Panc1 (cell line): ENCODE results near the gene EIF4ENIF1. TPM values are rescaled to one million over a fixed set of nuclear protein-coding genes. Genes with fewer than 3 reads are reported as not detected.
"Not testable (repeated sequence)": the region's sequence is repeated elsewhere in the genome, so short reads cannot be mapped to it uniquely, and the experiment has no call there.

Experiments
- ATAC-seq: fragments of 200-7000 bp; cut with Tn5 transposase; 2 replicates; pipeline ENCODE4 v1.9.1; 2020; ENCODE audit warnings: mild to moderate bottlenecking, moderate library complexity
- BruUV-seq: library from RNA; stranded (reverse); fragments of 400-500 nt; replicated peaks from 2 replicates; lab custom pipeline; 2021; lab: Mats Ljungman, UMichigan
- CTCF ChIA-PET: fragments of 300-600 bp; sonication (Branson Sonifier 250); formaldehyde crosslinking; loops from one replicate; lab custom pipeline; 2022; ENCODE audit warnings: antibody characterized with exemption; lab: Charles Lee
- POLR2A ChIA-PET: fragments of 300-600 bp; sonication (Branson Sonifier 250); formaldehyde crosslinking; loops from one replicate; lab custom pipeline; 2022; ENCODE audit warnings: antibody characterized with exemption; lab: Charles Lee
- DNase-seq: peaks from one replicate; pipeline ENCODE4 v3.0.0-alpha.2; 2010; ENCODE audit warnings: low read depth, low spot score
- H3K27ac ChIP-seq: 2 replicates; pipeline ENCODE4 v1.5.1; 2011; ENCODE audit warnings: mild to moderate bottlenecking, low read length, inconsistent platforms
- H3K27me3 ChIP-seq: fragments of 200-500 bp; sonication (Bioruptor generic); 2 replicates; pipeline ENCODE4 v1.6.0; 2014; ENCODE audit warnings: low read length, inconsistent platforms; ENCODE audit not compliant: control insufficient read depth, insufficient read depth
- H3K36me3 ChIP-seq: fragments of 200-500 bp; sonication (Bioruptor generic); 2 replicates; pipeline ENCODE4 v1.5.1; 2014; ENCODE audit warnings: inconsistent platforms, mild to moderate bottlenecking, low read length, moderate library complexity; ENCODE audit not compliant: control insufficient read depth, insufficient read depth
- H3K4me1 ChIP-seq: 2 replicates; pipeline ENCODE4 v1.5.1; 2011; ENCODE audit warnings: inconsistent platforms, mild to moderate bottlenecking, low read length, moderate library complexity; ENCODE audit not compliant: control insufficient read depth, insufficient read depth
- H3K4me3 ChIP-seq, 2 experiments: 2 replicates each; pipeline ENCODE4 v1.5.1; 2011 to 2012; ENCODE audit warnings: low read depth in 2 of 2, low read length in 2 of 2, mild to moderate bottlenecking in 2 of 2, inconsistent platforms in 1 of 2, moderate library complexity in 1 of 2
- H3K9me3 ChIP-seq: fragments of 200-500 bp; sonication (Bioruptor generic); 2 replicates; pipeline ENCODE4 v1.5.1; 2014; ENCODE audit warnings: low read depth, mild to moderate bottlenecking, inconsistent platforms, low read length, moderate library complexity; ENCODE audit not compliant: control insufficient read depth, insufficient read depth
- POLR2AphosphoS5 ChIP-seq: IDR thresholded peaks from 2 replicates; pipeline ENCODE4 v1.6.1; 2012; ENCODE audit warnings: mild to moderate bottlenecking, low read depth, low read length, moderate library complexity
- SIN3A ChIP-seq: IDR thresholded peaks from 2 replicates; pipeline ENCODE4 v1.6.1; 2012; ENCODE audit warnings: low read depth, mild to moderate bottlenecking, low read length, moderate library complexity, borderline replicate concordance; ENCODE audit not compliant: insufficient read depth
- TCF7L2 ChIP-seq: IDR thresholded peaks from 2 replicates; pipeline ENCODE4 v1.6.1; 2011; ENCODE audit warnings: mild to moderate bottlenecking, low read depth, low read length, inconsistent platforms
- in situ Hi-C: cut with HindIII; loops from 2 replicates; pipeline ENCODE4 v1.10.0; 2016; ENCODE audit warnings: low sequenced_read_pairs, low pct_unique_long_range_greater_than_20kb
- intact Hi-C: fragments of 100-400 bp; cut with micrococcal nuclease; formaldehyde crosslinking; loops from one replicate; pipeline ENCODE4 v1.10.0; 2022; ENCODE audit not compliant: unreplicated experiment
- total RNA-seq: library from RNA; stranded (reverse); gene quantifications from one replicate; pipeline ENCODE4 v1.2.1, GENCODE V29; 2021; ENCODE audit not compliant: unreplicated experiment
- TF ChIP-seq, protein P1 (sequence below), 2 experiments: IDR thresholded peaks; 2 replicates each; pipeline ENCODE4 v1.6.1; 2011 to 2012; ENCODE audit warnings: low read depth in 2 of 2, control low read depth in 1 of 2, low read length in 1 of 2, mild to moderate bottlenecking in 1 of 2, moderate library complexity in 1 of 2; ENCODE audit not compliant: insufficient read depth in 1 of 2
- TF ChIP-seq, protein P2 (sequence below): fragments of 450-650 bp; IDR thresholded peaks from 2 replicates; pipeline ENCODE4 v1.5.1; 2017; ENCODE audit warnings: mild to moderate bottlenecking

EIF4ENIF1 gene
- total RNA-seq, 1 experiment from 2014 or later: 23.3 TPM

DNA sequence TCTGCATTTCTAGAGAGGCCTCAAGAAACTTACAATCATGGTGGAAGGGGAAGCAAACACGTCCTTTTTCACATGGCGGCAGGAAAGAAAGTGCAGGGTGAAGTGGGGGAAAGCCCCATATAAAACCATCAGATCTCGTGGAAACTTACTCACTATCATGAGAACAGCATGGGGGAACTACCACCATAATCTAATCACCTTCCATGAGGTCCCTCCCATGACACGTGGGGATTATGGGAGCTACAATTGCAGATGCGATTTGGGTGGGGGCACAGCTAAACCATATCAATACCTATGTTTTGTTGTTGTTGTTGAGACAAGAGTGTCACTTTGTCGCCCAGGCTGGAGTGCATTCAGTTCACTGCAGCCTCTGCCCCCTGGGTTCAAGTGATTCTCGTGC is 36.6 kb upstream of the EIF4ENIF1 start:
- Histone ChIP-seq H3K27ac (no peak overlapping the region), H3K9me3 (no peaks in the 10 kb centered on the region), H3K27me3 (no peaks in the 10 kb centered on the region), H3K36me3 (no peaks in the 10 kb centered on the region), H3K4me3 (no peak overlapping the region), H3K4me1 (no peaks in the 10 kb centered on the region)
- DNase-seq (no peak), ATAC-seq (no peak)
- no peak for TF ChIP-seq TCF7L2
- TF ChIP-seq POLR2AphosphoS5: no peak
- TF ChIP-seq SIN3A: no peak
- TF ChIP-seq, protein P1, sequence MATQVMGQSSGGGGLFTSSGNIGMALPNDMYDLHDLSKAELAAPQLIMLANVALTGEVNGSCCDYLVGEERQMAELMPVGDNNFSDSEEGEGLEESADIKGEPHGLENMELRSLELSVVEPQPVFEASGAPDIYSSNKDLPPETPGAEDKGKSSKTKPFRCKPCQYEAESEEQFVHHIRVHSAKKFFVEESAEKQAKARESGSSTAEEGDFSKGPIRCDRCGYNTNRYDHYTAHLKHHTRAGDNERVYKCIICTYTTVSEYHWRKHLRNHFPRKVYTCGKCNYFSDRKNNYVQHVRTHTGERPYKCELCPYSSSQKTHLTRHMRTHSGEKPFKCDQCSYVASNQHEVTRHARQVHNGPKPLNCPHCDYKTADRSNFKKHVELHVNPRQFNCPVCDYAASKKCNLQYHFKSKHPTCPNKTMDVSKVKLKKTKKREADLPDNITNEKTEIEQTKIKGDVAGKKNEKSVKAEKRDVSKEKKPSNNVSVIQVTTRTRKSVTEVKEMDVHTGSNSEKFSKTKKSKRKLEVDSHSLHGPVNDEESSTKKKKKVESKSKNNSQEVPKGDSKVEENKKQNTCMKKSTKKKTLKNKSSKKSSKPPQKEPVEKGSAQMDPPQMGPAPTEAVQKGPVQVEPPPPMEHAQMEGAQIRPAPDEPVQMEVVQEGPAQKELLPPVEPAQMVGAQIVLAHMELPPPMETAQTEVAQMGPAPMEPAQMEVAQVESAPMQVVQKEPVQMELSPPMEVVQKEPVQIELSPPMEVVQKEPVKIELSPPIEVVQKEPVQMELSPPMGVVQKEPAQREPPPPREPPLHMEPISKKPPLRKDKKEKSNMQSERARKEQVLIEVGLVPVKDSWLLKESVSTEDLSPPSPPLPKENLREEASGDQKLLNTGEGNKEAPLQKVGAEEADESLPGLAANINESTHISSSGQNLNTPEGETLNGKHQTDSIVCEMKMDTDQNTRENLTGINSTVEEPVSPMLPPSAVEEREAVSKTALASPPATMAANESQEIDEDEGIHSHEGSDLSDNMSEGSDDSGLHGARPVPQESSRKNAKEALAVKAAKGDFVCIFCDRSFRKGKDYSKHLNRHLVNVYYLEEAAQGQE (IDR thresholded peaks at IDR 0.05; ENCODE audit: insufficient read depth in 1 of 2, low read depth in 2 of 2, low read length in 1 of 2): no peak
- TF ChIP-seq, protein P2, sequence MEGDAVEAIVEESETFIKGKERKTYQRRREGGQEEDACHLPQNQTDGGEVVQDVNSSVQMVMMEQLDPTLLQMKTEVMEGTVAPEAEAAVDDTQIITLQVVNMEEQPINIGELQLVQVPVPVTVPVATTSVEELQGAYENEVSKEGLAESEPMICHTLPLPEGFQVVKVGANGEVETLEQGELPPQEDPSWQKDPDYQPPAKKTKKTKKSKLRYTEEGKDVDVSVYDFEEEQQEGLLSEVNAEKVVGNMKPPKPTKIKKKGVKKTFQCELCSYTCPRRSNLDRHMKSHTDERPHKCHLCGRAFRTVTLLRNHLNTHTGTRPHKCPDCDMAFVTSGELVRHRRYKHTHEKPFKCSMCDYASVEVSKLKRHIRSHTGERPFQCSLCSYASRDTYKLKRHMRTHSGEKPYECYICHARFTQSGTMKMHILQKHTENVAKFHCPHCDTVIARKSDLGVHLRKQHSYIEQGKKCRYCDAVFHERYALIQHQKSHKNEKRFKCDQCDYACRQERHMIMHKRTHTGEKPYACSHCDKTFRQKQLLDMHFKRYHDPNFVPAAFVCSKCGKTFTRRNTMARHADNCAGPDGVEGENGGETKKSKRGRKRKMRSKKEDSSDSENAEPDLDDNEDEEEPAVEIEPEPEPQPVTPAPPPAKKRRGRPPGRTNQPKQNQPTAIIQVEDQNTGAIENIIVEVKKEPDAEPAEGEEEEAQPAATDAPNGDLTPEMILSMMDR: no peak
- BruUV-seq: no TSS peak
- CTCF ChIA-PET: no interaction called here
- POLR2A ChIA-PET: no interaction called here
- in situ Hi-C loops: no loop called here
- intact Hi-C loops: no loop called here

DNA sequence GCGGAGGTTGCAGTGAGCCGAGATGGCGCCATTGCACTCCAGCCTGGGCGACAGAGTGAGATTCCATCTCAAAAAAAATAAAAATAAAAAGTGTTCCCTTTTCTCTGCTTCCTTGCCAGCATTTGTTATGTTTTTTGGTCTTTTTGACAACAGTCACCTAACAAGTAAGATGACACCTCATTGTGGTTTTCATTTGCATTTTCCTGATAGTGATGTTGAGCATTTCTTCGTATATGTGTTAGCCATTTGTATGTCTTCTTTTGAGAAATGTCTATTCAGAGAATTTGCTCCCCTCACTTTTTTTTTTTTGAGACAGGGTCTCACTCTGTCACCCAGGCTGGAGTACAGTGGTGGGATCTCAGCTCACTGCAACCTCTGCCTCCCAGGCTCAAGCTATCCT is 34.5 kb upstream of the EIF4ENIF1 start:
- CTCF ChIA-PET, POLR2A ChIA-PET: not testable (repeated sequence)

DNA sequence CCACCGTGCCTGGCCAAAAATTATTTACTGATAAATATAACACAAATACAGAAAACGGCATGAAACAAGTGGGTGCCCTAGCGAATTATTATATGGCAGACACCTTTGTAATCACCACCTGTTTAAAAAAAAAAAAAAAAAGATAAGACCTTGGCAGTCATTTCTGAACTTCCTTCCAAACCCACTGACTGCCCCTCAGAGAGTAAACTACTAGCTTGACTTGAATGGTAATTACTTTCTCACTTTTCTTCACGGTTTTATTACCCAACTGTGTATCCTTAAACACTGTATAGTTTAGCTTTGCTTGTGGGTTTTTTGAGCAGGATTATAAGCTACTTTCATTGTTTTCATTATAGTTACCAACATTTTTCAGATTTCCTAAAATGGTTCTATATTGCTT is 30.4 kb upstream of the EIF4ENIF1 start:
- BruUV-seq: no TSS peak
- ChIA-PET CTCF (no interaction called here), POLR2A (no interaction called here)
- intact Hi-C loops (no loop called here), in situ Hi-C loops (no loop called here)
- H3K36me3 ChIP-seq: no peaks in the 10 kb centered on the region
- no peak for ATAC-seq
- no peak for TF ChIP-seq POLR2AphosphoS5
- TF ChIP-seq, protein P2: no peak
- TF ChIP-seq, protein P1 (IDR thresholded peaks at IDR 0.05; ENCODE audit: insufficient read depth in 1 of 2, low read depth in 2 of 2, low read length in 1 of 2): no peak
- no peak for TF ChIP-seq TCF7L2
- no peak for TF ChIP-seq SIN3A
- no peaks in the 10 kb centered on the region for H3K4me1 ChIP-seq
- no peaks in the 10 kb centered on the region for H3K9me3 ChIP-seq
- no peak overlapping the region for H3K4me3 ChIP-seq
- no peaks in the 10 kb centered on the region for H3K27me3 ChIP-seq
- H3K27ac ChIP-seq: no peak overlapping the region
- no peak for DNase-seq

More for the DNA sequence above, 34.5 kb upstream of the EIF4ENIF1 start:
- H3K27me3 ChIP-seq, ATAC-seq, intact Hi-C loops, H3K4me3 ChIP-seq, H3K36me3 ChIP-seq, BruUV-seq, H3K9me3 ChIP-seq, H3K27ac ChIP-seq, DNase-seq, in situ Hi-C loops, H3K4me1 ChIP-seq: not testable (repeated sequence)
